HCT116 (cell line): ENCODE measurements around the gene SORL1. TPM values are rescaled to one million over a fixed set of nuclear protein-coding genes. Genes with fewer than 3 reads are reported as not detected.

Experiments
- ATAC-seq: fragments of 200-7000 bp; cut with Tn5 transposase; 2 replicates; pipeline ENCODE4 v1.9.1; 2020; ENCODE audit warnings: mild to moderate bottlenecking, moderate library complexity
- BruUV-seq: library from RNA; stranded (reverse); fragments of 400-500 nt; replicated peaks from 2 replicates; lab custom pipeline; 2021; lab: Mats Ljungman, UMichigan
- CTCF ChIA-PET: fragments of 300-600 bp; sonication (Branson Sonifier 250); formaldehyde crosslinking; loops from one replicate; lab custom pipeline; 2021; ENCODE audit warnings: antibody characterized with exemption; lab: Charles Lee
- POLR2A ChIA-PET: fragments of 300-600, 350-600 bp; sonication (Branson Sonifier 250); formaldehyde crosslinking; loops from one replicate; lab custom pipeline; 2021; ENCODE audit warnings: antibody characterized with exemption; lab: Charles Lee
- RAD21 ChIA-PET, 2 experiments: fragments of 300-600 bp; sonication (Branson Sonifier 250); formaldehyde crosslinking; loops; one replicate each; lab custom pipeline; 2023; ENCODE audit warnings: low total read pairs in 2 of 2; ENCODE audit not compliant: uncharacterized antibody in 2 of 2, unreplicated experiment in 2 of 2, low non-redundant PET in 1 of 2; lab: Charles Lee
- DNase-seq: peaks from one replicate; pipeline ENCODE4 v3.0.0-alpha.2; 2010; ENCODE audit warnings: low read depth, low spot score
- H2AFZ ChIP-seq: fragments of 200-600 bp; shearing (Covaris generic), sonication (generic); 2 replicates; pipeline ENCODE4 v1.6.1; 2017; ENCODE audit warnings: low read depth, mixed run types, mixed read lengths, antibody characterized with exemption, low read length; ENCODE audit not compliant: poor library complexity, severe bottlenecking
- H3K27ac ChIP-seq: 2 replicates; pipeline ENCODE4 v1.5.1; 2012; ENCODE audit warnings: low read depth, low read length
- H3K27me3 ChIP-seq: fragments of 200-600 bp; sonication (generic); 2 replicates; pipeline ENCODE4 v1.6.1; 2016; ENCODE audit warnings: mixed run types, low read length, mixed read lengths; ENCODE audit not compliant: insufficient read depth
- H3K36me3 ChIP-seq, 2 experiments: fragments of 200-500 bp in 1 of 2; fragments of 200-600 bp in 1 of 2; sonication (Bioruptor generic) in 1 of 2; sonication (generic) in 1 of 2; 2 replicates each; pipeline versions ENCODE4 v1.5.1 to v1.6.1; 2014 to 2016; ENCODE audit warnings: low read length in 2 of 2, inconsistent platforms in 1 of 2, mixed read lengths in 1 of 2, mixed run types in 1 of 2; ENCODE audit not compliant: insufficient read depth in 2 of 2, control insufficient read depth in 1 of 2
- H3K4me1 ChIP-seq, 2 experiments: fragments of 200-600 bp in 1 of 2; sonication (generic) in 1 of 2; 2 replicates each; pipeline versions ENCODE4 v1.5.1 to v1.6.1; 2012 to 2017; ENCODE audit warnings: low read length in 2 of 2, inconsistent platforms in 1 of 2, mild to moderate bottlenecking in 1 of 2, mixed read lengths in 1 of 2, mixed run types in 1 of 2, moderate library complexity in 1 of 2; ENCODE audit not compliant: insufficient read depth in 2 of 2, control insufficient read depth in 1 of 2
- H3K4me2 ChIP-seq: fragments of 200-600 bp; sonication (generic); 2 replicates; pipeline ENCODE4 v1.6.1; 2017; ENCODE audit warnings: mixed run types, low read length, mixed read lengths
- H3K4me3 ChIP-seq, 2 experiments: fragments of 200-600 bp in 1 of 2; sonication (generic) in 1 of 2; replicated peaks in 1 of 2; 2 replicates each; pipeline ENCODE4 v1.5.1; 2011 to 2016; ENCODE audit warnings: low read length in 2 of 2, control low read depth in 1 of 2, low read depth in 1 of 2, mild to moderate bottlenecking in 1 of 2, mixed read lengths in 1 of 2, mixed run types in 1 of 2
- H3K79me2 ChIP-seq: fragments of 200-600 bp; sonication (generic); 2 replicates; pipeline ENCODE4 v1.6.1; 2017; ENCODE audit warnings: mild to moderate bottlenecking, mixed run types, low read length, moderate library complexity, mixed read lengths; ENCODE audit not compliant: insufficient read depth
- H3K9ac ChIP-seq: fragments of 200-600 bp; sonication (generic); 2 replicates; pipeline ENCODE4 v1.6.1; 2016; ENCODE audit warnings: low read length, mixed read lengths
- H3K9me2 ChIP-seq: fragments of 200-600 bp; sonication (generic), shearing (Covaris generic); 2 replicates; pipeline ENCODE4 v1.6.1; 2017; ENCODE audit warnings: mixed run types, mild to moderate bottlenecking, moderate library complexity; ENCODE audit not compliant: insufficient read depth
- H3K9me3 ChIP-seq, 2 experiments: fragments of 200-500 bp in 1 of 2; fragments of 200-600 bp in 1 of 2; sonication (Bioruptor generic) in 1 of 2; sonication (generic) in 1 of 2; 2 replicates each; pipeline ENCODE4 v1.6.1; 2014 to 2017; ENCODE audit warnings: low read length in 2 of 2, mixed read lengths in 2 of 2, inconsistent platforms in 1 of 2, low read depth in 1 of 2, mild to moderate bottlenecking in 1 of 2, mixed run types in 1 of 2, moderate library complexity in 1 of 2; ENCODE audit not compliant: control insufficient read depth in 1 of 2, insufficient read depth in 1 of 2
- H4K20me1 ChIP-seq: fragments of 200-600 bp; sonication (generic), shearing (Covaris generic); 2 replicates; pipeline ENCODE4 v1.6.1; 2017; ENCODE audit warnings: mixed run types, mild to moderate bottlenecking, moderate library complexity; ENCODE audit not compliant: insufficient read depth
- EZH2phosphoT487 ChIP-seq: fragments of 200-600 bp; IDR thresholded peaks from 2 replicates; pipeline ENCODE4 v1.6.1; 2018; ENCODE audit warnings: antibody characterized with exemption, borderline replicate concordance
- POLR2AphosphoS5 ChIP-seq: IDR thresholded peaks from 2 replicates; pipeline ENCODE4 v1.6.1; 2011; ENCODE audit warnings: mild to moderate bottlenecking, low read depth, low read length, moderate library complexity
- REST ChIP-seq: IDR thresholded peaks from 2 replicates; pipeline ENCODE4 v1.6.1; 2012; ENCODE audit warnings: low read depth
- SIN3A ChIP-seq: IDR thresholded peaks from 2 replicates; pipeline ENCODE4 v1.6.1; 2012; ENCODE audit warnings: low read depth
- ZBTB33 ChIP-seq: IDR thresholded peaks from 2 replicates; pipeline ENCODE4 v1.6.1; 2011; ENCODE audit warnings: mild to moderate bottlenecking, low read length, moderate library complexity; ENCODE audit not compliant: insufficient replicate concordance; ENCODE audit errors: extremely low read depth
- intact Hi-C: fragments of 100-400 bp; cut with micrococcal nuclease; formaldehyde crosslinking; loops from 2 replicates; pipeline ENCODE4 v1.10.0; 2022
- total RNA-seq: library from RNA; stranded (reverse); gene quantifications from one replicate; pipeline ENCODE4 v1.2.1, GENCODE V29; 2021; ENCODE audit not compliant: unreplicated experiment
- TF ChIP-seq, protein P1 (sequence below): IDR thresholded peaks from 2 replicates; pipeline ENCODE4 v1.6.1; 2012

SORL1 gene
- total RNA-seq, 1 experiment from 2014 or later, result 17.4 TPM

- no peak overlapping the region for H3K4me3 ChIP-seq
- no peaks in the 10 kb centered on the region for H3K9me3 ChIP-seq
- no peaks in the 10 kb centered on the region for H3K36me3 ChIP-seq
- CTCF ChIA-PET, result interaction anchor here (1.8 kb wide), 1 partner anchor 10 kb away, joined by 9 read pairs; no protein-coding TSS in a partner anchor
- TF ChIP-seq REST (no peak), POLR2AphosphoS5 (no peak), SIN3A (no peak), ZBTB33 (no peak), EZH2phosphoT487 (no peak)
- TF ChIP-seq, protein P1, sequence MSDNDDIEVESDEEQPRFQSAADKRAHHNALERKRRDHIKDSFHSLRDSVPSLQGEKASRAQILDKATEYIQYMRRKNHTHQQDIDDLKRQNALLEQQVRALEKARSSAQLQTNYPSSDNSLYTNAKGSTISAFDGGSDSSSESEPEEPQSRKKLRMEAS, result no peak
- TF ChIP-seq, all 23 proteins: peak for 0
- Histone ChIP-seq H2AFZ (no peak overlapping the region), H3K9ac (no peak overlapping the region), H3K4me1 (peaks cover 6 to 28% of the 10 kb centered on the region in 2 experiments), H3K4me2 (no peak overlapping the region), H3K9me2 (no peaks in the 10 kb centered on the region), H3K79me2 (no peaks in the 10 kb centered on the region), H3K27me3 (no peaks in the 10 kb centered on the region), H4K20me1 (no peaks in the 10 kb centered on the region), H3K27ac (no peak overlapping the region)
- DNase-seq (no peak), ATAC-seq (no peak)
- POLR2A ChIA-PET, result no interaction called here
- RAD21 ChIA-PET, result no interaction called here
- intact Hi-C loops, result no loop called here
- no TSS peak for BruUV-seq
These were observed 213.2 kb downstream of the SORL1 start for GRCh38 chr11:121665206-121665838.
